ENCODE measurements around the gene MEIS2. TPM values are rescaled to one million over a fixed set of nuclear protein-coding genes. Genes with fewer than 3 reads are reported as not detected.

The MEIS2 gene
- total RNA-seq, 1 donor from 2014 or later: 6.6 TPM

GRCh38 chr15:36867436-36867835 is 232.9 kb downstream of the MEIS2 start:
- H3K27me3 ChIP-seq (ENCODE audit: control insufficient read depth, insufficient read depth, low read length): no peaks in the 10 kb centered on the region
- no peak overlapping the region for H3K4me3 ChIP-seq (ENCODE audit: low read depth, low read length)
- no peak for TF ChIP-seq CTCF (IDR thresholded peaks at IDR 0.05; ENCODE audit: insufficient read depth, low read length, severe bottlenecking)
- DNase-seq (ENCODE audit: low read depth): no peak
- FAIRE-seq: no peak
- H3K36me3 ChIP-seq (ENCODE audit: control insufficient read depth, insufficient read depth, low read length): no peaks in the 10 kb centered on the region

- H3K4me3 ChIP-seq (ENCODE audit: low read depth, low read length): no peak overlapping the region
- no peaks in the 10 kb centered on the region for H3K27me3 ChIP-seq (ENCODE audit: control insufficient read depth, insufficient read depth, low read length)
- TF ChIP-seq CTCF (IDR thresholded peaks at IDR 0.05; ENCODE audit: insufficient read depth, low read length, severe bottlenecking): no peak
- DNase-seq (ENCODE audit: low read depth) (no peak), FAIRE-seq (no peak)
- no peaks in the 10 kb centered on the region for H3K36me3 ChIP-seq (ENCODE audit: control insufficient read depth, insufficient read depth, low read length)
These were observed 233.5 kb downstream of the MEIS2 start for GRCh38 chr15:36866896-36867295.

- FAIRE-seq: no peak
These were observed 236.8 kb downstream of the MEIS2 start for GRCh38 chr15:36863570-36863969.

GRCh38 chr15:36860792-36861191 is 239.6 kb downstream of the MEIS2 start:
- DNase-seq (ENCODE audit: low read depth) (no peak), FAIRE-seq (no peak)
- TF ChIP-seq CTCF (IDR thresholded peaks at IDR 0.05; ENCODE audit: insufficient read depth, low read length, severe bottlenecking): no peak
- no peak overlapping the region for H3K4me3 ChIP-seq (ENCODE audit: low read depth, low read length)
- H3K27me3 ChIP-seq (ENCODE audit: control insufficient read depth, insufficient read depth, low read length): no peaks in the 10 kb centered on the region
- no peaks in the 10 kb centered on the region for H3K36me3 ChIP-seq (ENCODE audit: control insufficient read depth, insufficient read depth, low read length)

More at GRCh38 chr15:36863570-36863969, 236.8 kb downstream of the MEIS2 start:
- no peaks in the 10 kb centered on the region for H3K36me3 ChIP-seq (ENCODE audit: control insufficient read depth, insufficient read depth, low read length)
- H3K27me3 ChIP-seq (ENCODE audit: control insufficient read depth, insufficient read depth, low read length): no peaks in the 10 kb centered on the region
- DNase-seq (ENCODE audit: low read depth): no peak
- no peak for TF ChIP-seq CTCF (IDR thresholded peaks at IDR 0.05; ENCODE audit: insufficient read depth, low read length, severe bottlenecking)
- H3K4me3 ChIP-seq (ENCODE audit: low read depth, low read length): no peak overlapping the region

- no peak overlapping the region for H3K4me3 ChIP-seq (ENCODE audit: low read depth, low read length)
- TF ChIP-seq CTCF (IDR thresholded peaks at IDR 0.05; ENCODE audit: insufficient read depth, low read length, severe bottlenecking): no peak
- DNase-seq (ENCODE audit: low read depth) (no peak), FAIRE-seq (no peak)
- H3K27me3 ChIP-seq (ENCODE audit: control insufficient read depth, insufficient read depth, low read length): no peaks in the 10 kb centered on the region
- H3K36me3 ChIP-seq (ENCODE audit: control insufficient read depth, insufficient read depth, low read length): no peaks in the 10 kb centered on the region
These were observed 241.9 kb downstream of the MEIS2 start for GRCh38 chr15:36858423-36858822.

DNA sequence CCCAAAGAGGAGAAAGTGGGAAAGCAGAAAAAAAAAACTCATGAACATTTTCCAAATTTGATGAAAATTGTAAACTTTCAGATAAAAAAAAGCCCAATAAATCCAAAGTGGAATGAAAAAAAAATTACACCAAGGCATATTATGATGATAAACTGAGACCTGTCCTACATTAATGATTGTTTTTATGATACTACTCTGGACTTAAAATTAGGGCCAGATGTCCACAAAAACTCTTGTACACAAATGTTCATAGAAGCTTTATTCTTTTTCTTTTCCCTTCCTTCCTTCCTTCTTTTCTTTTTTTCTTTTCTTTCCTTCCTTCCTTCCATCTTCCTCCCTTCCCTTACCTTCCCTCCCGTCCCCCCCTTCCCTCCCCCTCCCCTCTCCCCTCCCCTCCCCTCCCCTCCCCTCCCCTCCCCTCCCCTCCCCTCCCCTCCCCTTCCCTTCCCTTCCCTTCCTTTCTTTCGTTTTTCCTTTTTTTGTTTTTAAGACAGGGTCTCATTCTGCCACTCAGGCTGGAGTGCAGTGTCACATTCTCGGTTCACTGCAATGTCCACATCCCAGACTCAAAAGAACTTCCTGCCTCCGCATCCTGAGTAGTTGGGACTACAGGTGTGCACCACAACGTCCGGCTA is 243.9 kb downstream of the MEIS2 start:
- FAIRE-seq: no peak
- no peaks in the 10 kb centered on the region for H3K36me3 ChIP-seq (ENCODE audit: control insufficient read depth, insufficient read depth, low read length)
- no peak for TF ChIP-seq CTCF (IDR thresholded peaks at IDR 0.05; ENCODE audit: insufficient read depth, low read length, severe bottlenecking)

More for the DNA sequence above, 243.9 kb downstream of the MEIS2 start:
- Histone ChIP-seq H3K4me3 (ENCODE audit: low read depth, low read length) (no peak overlapping the region), H3K27me3 (ENCODE audit: control insufficient read depth, insufficient read depth, low read length) (no peaks in the 10 kb centered on the region)
- no peak for DNase-seq (ENCODE audit: low read depth)

All from bronchial epithelial cell (primary cell).